IMR-90 (cell line): Measurements from ENCODE around the gene SLC27A2. TPM values are rescaled to one million over a fixed set of nuclear protein-coding genes. Genes with fewer than 3 reads are reported as not detected.

Experiments
- ATAC-seq: fragments of 200-7000 bp; cut with Tn5 transposase; 2 replicates; pipeline ENCODE4 v1.9.1; 2020; ENCODE audit warnings: low read depth, mild to moderate bottlenecking, moderate library complexity
- BruUV-seq: library from RNA; stranded (reverse); fragments of 400-500 nt; replicated peaks from 2 replicates; lab custom pipeline; 2021; lab: Mats Ljungman, UMichigan
- CTCF ChIA-PET: fragments of 300-600 bp; formaldehyde crosslinking; extraction: SDS; loops from one replicate; lab custom pipeline; 2021; ENCODE audit warnings: antibody characterized with exemption; lab: Yijun Ruan, JAX
- POLR2A ChIA-PET: fragments of 300-600 bp; sonication (Branson Sonifier 250); formaldehyde crosslinking; loops from one replicate; lab custom pipeline; 2022; ENCODE audit warnings: antibody characterized with exemption; ENCODE audit not compliant: unreplicated experiment; lab: Charles Lee
- DNase-seq: peaks from one replicate; pipeline ENCODE4 v3.0.0; 2013
- H2AFZ ChIP-seq: replicated peaks from 2 replicates; pipeline ENCODE3; 2013; ENCODE audit warnings: low read length, mild to moderate bottlenecking; ENCODE audit not compliant: poor library complexity
- H2AK5ac ChIP-seq: 2 replicates; pipeline ENCODE4 v1.6.1; 2013; ENCODE audit warnings: low read depth, low read length, inconsistent platforms
- H2AK9ac ChIP-seq: replicated peaks from 2 replicates; pipeline ENCODE3; 2013; ENCODE audit warnings: mild to moderate bottlenecking, low read depth, low read length, moderate library complexity; ENCODE audit not compliant: poor library complexity
- H2BK120ac ChIP-seq: 2 replicates; pipeline ENCODE4 v1.6.1; 2013; ENCODE audit warnings: low read depth, low read length, inconsistent platforms
- H2BK15ac ChIP-seq: 3 replicates; pipeline ENCODE4 v1.6.1; 2013; ENCODE audit warnings: low read depth, low read length, inconsistent platforms
- H2BK20ac ChIP-seq: 2 replicates; pipeline ENCODE4 v1.6.1; 2013; ENCODE audit warnings: low read depth, mild to moderate bottlenecking, inconsistent platforms, low read length, moderate library complexity
- H2BK5ac ChIP-seq: 2 replicates; pipeline ENCODE4 v1.6.1; 2013; ENCODE audit warnings: mild to moderate bottlenecking, low read depth, low read length, inconsistent platforms; ENCODE audit not compliant: poor library complexity, severe bottlenecking
- H3K14ac ChIP-seq: replicated peaks from 2 replicates; pipeline ENCODE4 v1.6.1; 2013; ENCODE audit warnings: low read depth, low read length, inconsistent platforms
- H3K18ac ChIP-seq: 2 replicates; pipeline ENCODE4 v1.6.1; 2013; ENCODE audit warnings: low read depth, low read length, control low read depth
- H3K23ac ChIP-seq: 2 replicates; pipeline ENCODE4 v1.6.1; 2013; ENCODE audit warnings: low read depth, low read length, inconsistent platforms
- H3K27ac ChIP-seq: 2 replicates; pipeline ENCODE4 v1.5.1; 2013; ENCODE audit warnings: mild to moderate bottlenecking, control low read depth, low read length; ENCODE audit not compliant: insufficient read depth
- H3K27me3 ChIP-seq: 2 replicates; pipeline ENCODE4 v1.6.1; 2013; ENCODE audit warnings: low read length; ENCODE audit not compliant: control insufficient read depth, insufficient read depth
- H3K36me3 ChIP-seq: 2 replicates; pipeline ENCODE4 v1.6.1; 2013; ENCODE audit warnings: low read length, mixed read lengths; ENCODE audit not compliant: control insufficient read depth, insufficient read depth
- H3K4ac ChIP-seq: 2 replicates; pipeline ENCODE4 v1.6.1; 2013; ENCODE audit warnings: low read depth, low read length, inconsistent platforms
- H3K4me1 ChIP-seq: 2 replicates; pipeline ENCODE4 v1.6.1; 2013; ENCODE audit warnings: low read length, mixed read lengths; ENCODE audit not compliant: control insufficient read depth, insufficient read depth
- H3K4me2 ChIP-seq: 2 replicates; pipeline ENCODE4 v1.6.1; 2013; ENCODE audit warnings: low read depth, mild to moderate bottlenecking, control low read depth, low read length, moderate library complexity
- H3K4me3 ChIP-seq: 2 replicates; pipeline ENCODE4 v1.5.1; 2013; ENCODE audit warnings: low read depth, mild to moderate bottlenecking, control low read depth, low read length, moderate library complexity; ENCODE audit not compliant: insufficient read depth
- H3K56ac ChIP-seq: 2 replicates; pipeline ENCODE4 v1.6.1; 2013; ENCODE audit warnings: low read length, inconsistent platforms; ENCODE audit not compliant: insufficient read depth; ENCODE audit errors: extremely low read depth
- H3K79me1 ChIP-seq, 2 experiments: 2 replicates each; pipeline ENCODE4 v1.6.1; 2013; ENCODE audit warnings: low read length in 2 of 2, inconsistent platforms in 1 of 2, low read depth in 1 of 2
- H3K9ac ChIP-seq: 2 replicates; pipeline ENCODE4 v1.6.1; 2013; ENCODE audit warnings: low read depth, low read length, control low read depth
- H3K9me1 ChIP-seq: 2 replicates; pipeline ENCODE4 v1.6.1; 2013; ENCODE audit warnings: low read length, inconsistent platforms; ENCODE audit not compliant: insufficient read depth
- H3K9me3 ChIP-seq: 2 replicates; pipeline ENCODE4 v1.6.1; 2013; ENCODE audit warnings: low read length; ENCODE audit not compliant: control insufficient read depth, insufficient read depth
- H4K20me1 ChIP-seq: 2 replicates; pipeline ENCODE4 v1.6.1; 2013; ENCODE audit warnings: low read length, inconsistent platforms; ENCODE audit not compliant: insufficient read depth
- H4K5ac ChIP-seq: 2 replicates; pipeline ENCODE4 v1.6.1; 2013; ENCODE audit warnings: mild to moderate bottlenecking, low read depth, low read length, control low read depth
- H4K8ac ChIP-seq, 2 experiments: 2 replicates each; pipeline ENCODE4 v1.6.1; 2013; ENCODE audit warnings: low read depth in 2 of 2, low read length in 2 of 2, control low read depth in 1 of 2, inconsistent platforms in 1 of 2
- H4K91ac ChIP-seq: 2 replicates; pipeline ENCODE4 v1.6.1; 2013; ENCODE audit warnings: low read depth, low read length, inconsistent platforms; ENCODE audit not compliant: insufficient read depth
- BHLHE40 ChIP-seq: fragments of 150-350 bp; IDR thresholded peaks from 2 replicates; pipeline ENCODE4 v1.6.1; 2016; ENCODE audit warnings: mild to moderate bottlenecking, low read depth, low read length
- CEBPB ChIP-seq: IDR thresholded peaks from 2 replicates; pipeline ENCODE4 v1.6.1; 2012; ENCODE audit warnings: low read depth, low read length, improper control_type of control experiment
- CHD1 ChIP-seq: IDR thresholded peaks from 2 replicates; pipeline ENCODE4 v1.6.1; 2012; ENCODE audit warnings: low read depth, low read length, improper control_type of control experiment
- CTCF ChIP-seq: conservative IDR thresholded peaks from 2 replicates; pipeline ENCODE4 v1.5.1; 2012; ENCODE audit warnings: mild to moderate bottlenecking, low read depth, low read length, improper control_type of control experiment
- FOS ChIP-seq: fragments of 150-350 bp; IDR thresholded peaks from 2 replicates; pipeline ENCODE4 v1.6.1; 2016; ENCODE audit warnings: low read depth, low read length
- MAFK ChIP-seq: IDR thresholded peaks from 2 replicates; pipeline ENCODE4 v1.6.1; 2012; ENCODE audit warnings: low read depth, low read length, improper control_type of control experiment
- MAZ ChIP-seq: IDR thresholded peaks from 2 replicates; pipeline ENCODE4 v1.6.1; 2012; ENCODE audit warnings: low read depth, mild to moderate bottlenecking, low read length, improper control_type of control experiment, moderate library complexity, borderline replicate concordance
- MXI1 ChIP-seq: IDR thresholded peaks from 2 replicates; pipeline ENCODE4 v1.6.1; 2012; ENCODE audit warnings: low read depth, mild to moderate bottlenecking, low read length, moderate library complexity, borderline replicate concordance
- NFE2L2 ChIP-seq: fragments of 150-350 bp; IDR thresholded peaks from 2 replicates; pipeline ENCODE4 v1.6.1; 2016; ENCODE audit warnings: low read depth, mild to moderate bottlenecking, low read length
- POLR2A ChIP-seq: IDR thresholded peaks from 2 replicates; pipeline ENCODE4 v1.6.1; 2012; ENCODE audit warnings: mild to moderate bottlenecking, low read depth, low read length
- RAD21 ChIP-seq: IDR thresholded peaks from 2 replicates; pipeline ENCODE4 v1.6.1; 2012; ENCODE audit warnings: low read length, improper control_type of control experiment
- RCOR1 ChIP-seq: IDR thresholded peaks from 2 replicates; pipeline ENCODE4 v1.6.1; 2012; ENCODE audit warnings: mild to moderate bottlenecking, low read length, improper control_type of control experiment; ENCODE audit not compliant: insufficient replicate concordance
- RFX5 ChIP-seq: IDR thresholded peaks from 2 replicates; pipeline ENCODE4 v1.8.0; 2012; ENCODE audit warnings: low read depth, mild to moderate bottlenecking, low read length, moderate library complexity
- SMC3 ChIP-seq: fragments of 150-350 bp; IDR thresholded peaks from 2 replicates; pipeline ENCODE4 v1.6.1; 2016; ENCODE audit warnings: low read depth, mild to moderate bottlenecking, antibody characterized with exemption, low read length, moderate library complexity
- USF2 ChIP-seq: fragments of 150-350 bp; IDR thresholded peaks from 2 replicates; pipeline ENCODE4 v1.6.1; 2017; ENCODE audit warnings: mild to moderate bottlenecking, antibody characterized with exemption, low read length, low read depth
- WGBS, 2 experiments: methylation state at CpG; one replicate each; pipeline versions ENCODE4 v1.1.5 to v1.1.7; 2013; ENCODE audit warnings: missing lambda C conversion rate in 2 of 2; ENCODE audit not compliant: insufficient read length in 1 of 2; ENCODE audit errors: extremely low coverage in 2 of 2; 5-methylcytosine and 5-hydroxymethylcytosine counted together
- dilution Hi-C: fragments of 300-500 bp; cut with HindIII; formaldehyde crosslinking; loops from one replicate; pipeline ENCODE4 v1.14.3; 2018; ENCODE audit warnings: low sequenced_read_pairs; ENCODE audit not compliant: unreplicated experiment
- in situ Hi-C: fragments of 300-500 bp; cut with MboI; formaldehyde crosslinking; loops from 3 replicates; pipeline ENCODE4 v1.14.3; 2019; ENCODE audit warnings: low sequenced_read_pairs, inconsistent platforms, mixed read lengths
- intact Hi-C: fragments of 100-400 bp; cut with micrococcal nuclease; formaldehyde crosslinking; loops from 2 replicates; pipeline ENCODE4 v1.10.0; 2022
- polyA plus RNA-seq, 3 experiments: library from polyadenylated mRNA; depleted of rRNA; stranded (reverse); fragments of >200 nt; gene quantifications; 2 replicates each; pipeline ENCODE4 v1.2.3, GENCODE V29; 2012; ENCODE audit warnings: low replicate concordance in 1 of 3
- total RNA-seq: library from RNA; depleted of rRNA; stranded (reverse); fragments of >200 nt; gene quantifications from 2 replicates; pipeline ENCODE4 v1.2.3, GENCODE V29; 2012
- TF ChIP-seq, protein P1 (sequence below): fragments of 150-350 bp; IDR thresholded peaks from 2 replicates; pipeline ENCODE4 v1.6.1; 2016; ENCODE audit warnings: low read depth, mild to moderate bottlenecking, low read length, moderate library complexity, borderline replicate concordance

The SLC27A2 gene
- total and polyA plus RNA-seq, 2 of the 4 experiments (the other 2 are of a cell fraction) = under 0.01 TPM; not detected in 1

GRCh38 chr15:50228866-50229265 is 46.9 kb downstream of the SLC27A2 start:
- Histone ChIP-seq H4K91ac (no peak overlapping the region), H3K9me1 (peaks cover 8% of the 10 kb centered on the region; the same call in 1 of the 2 replicates), H3K23ac (no peak overlapping the region), H3K27me3 (no peaks in the 10 kb centered on the region), H2AK5ac (no peak overlapping the region), H2BK5ac (no peak overlapping the region), H2BK120ac (no peak overlapping the region), H2AK9ac (no peak overlapping the region), H3K9ac (no peak overlapping the region), H3K9me3 (no peaks in the 10 kb centered on the region), H3K18ac (no peak overlapping the region), H4K20me1 (no peaks in the 10 kb centered on the region), H3K36me3 (no peaks in the 10 kb centered on the region), H2BK15ac (no peak overlapping the region), H4K5ac (no peak overlapping the region), H3K4me3 (no peak overlapping the region), H3K4me1 (peaks cover 2% of the 10 kb centered on the region; the same call in 1 of the 2 replicates), H3K4ac (no peak overlapping the region), H3K14ac (no peak overlapping the region), H4K8ac (no peak overlapping the region), H2AFZ (no peak overlapping the region), H3K56ac (no peak overlapping the region), H3K4me2 (no peak overlapping the region), H3K27ac (no peak overlapping the region), H3K79me1 (no peaks in the 10 kb centered on the region), H2BK20ac (no peak overlapping the region; the same call in 1 of the 2 replicates)
- dilution Hi-C loops (no loop called here), in situ Hi-C loops (no loop called here), intact Hi-C loops (no loop called here)
- no peak for ATAC-seq
- WGBS, 2 experiments = no CpG with 5 or more reads among the region's 3 CpGs
- TF ChIP-seq RCOR1 = no peak
- TF ChIP-seq RFX5 = no peak
- no peak for TF ChIP-seq BHLHE40
- no peak for TF ChIP-seq USF2
- TF ChIP-seq, protein P1, sequence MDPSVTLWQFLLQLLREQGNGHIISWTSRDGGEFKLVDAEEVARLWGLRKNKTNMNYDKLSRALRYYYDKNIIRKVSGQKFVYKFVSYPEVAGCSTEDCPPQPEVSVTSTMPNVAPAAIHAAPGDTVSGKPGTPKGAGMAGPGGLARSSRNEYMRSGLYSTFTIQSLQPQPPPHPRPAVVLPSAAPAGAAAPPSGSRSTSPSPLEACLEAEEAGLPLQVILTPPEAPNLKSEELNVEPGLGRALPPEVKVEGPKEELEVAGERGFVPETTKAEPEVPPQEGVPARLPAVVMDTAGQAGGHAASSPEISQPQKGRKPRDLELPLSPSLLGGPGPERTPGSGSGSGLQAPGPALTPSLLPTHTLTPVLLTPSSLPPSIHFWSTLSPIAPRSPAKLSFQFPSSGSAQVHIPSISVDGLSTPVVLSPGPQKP = no peak
- TF ChIP-seq MAZ = no peak
- no peak for TF ChIP-seq POLR2A
- no peak for TF ChIP-seq CHD1
- TF ChIP-seq FOS = no peak
- no peak for TF ChIP-seq NFE2L2
- no peak for TF ChIP-seq CTCF
- TF ChIP-seq MAFK = no peak
- no peak for TF ChIP-seq SMC3
- TF ChIP-seq RAD21 = no peak
- TF ChIP-seq MXI1 = no peak
- TF ChIP-seq CEBPB = no peak
- no TSS peak for BruUV-seq
- DNase-seq = no peak
- CTCF ChIA-PET = interaction anchor here (0.6 kb wide), 1 partner anchor 84 kb away, joined by 4 read pairs; no protein-coding TSS in a partner anchor
- POLR2A ChIA-PET = no interaction called here
